GM12873 (cell line): ENCODE measurements around the gene CIPC.

Experiments
- CTCF ChIP-seq: IDR thresholded peaks from 2 replicates; pipeline ENCODE4 v1.5.1; 2012; ENCODE audit warnings: low read depth, mild to moderate bottlenecking, moderate library complexity, low read length, control low read depth; ENCODE audit not compliant: insufficient read depth; ENCODE audit errors: missing control alignments

Gene CIPC

DNA sequence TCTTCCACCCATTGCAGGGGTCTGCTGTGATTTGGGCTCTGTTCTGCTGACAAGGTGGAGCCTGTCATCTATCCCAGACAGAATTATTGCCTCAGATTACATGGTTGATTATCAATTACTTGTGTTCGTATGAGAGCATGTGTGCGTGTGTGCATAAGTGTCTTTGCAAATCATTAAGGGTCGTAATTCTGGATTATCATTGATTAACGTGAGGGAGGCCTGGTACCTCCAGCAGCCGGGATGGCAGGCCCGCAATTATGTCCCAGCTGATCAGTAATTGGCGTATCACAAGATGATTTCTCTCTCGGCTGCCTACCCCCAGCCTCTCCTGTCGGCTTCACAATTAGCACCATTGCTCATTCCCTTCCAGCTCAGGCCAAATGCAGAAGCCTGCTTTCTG is 39.9 kb upstream of the CIPC start:
- no peak for TF ChIP-seq CTCF

- TF ChIP-seq CTCF, result no peak
Measured at GRCh38 chr14:77058785-77059184, 39.3 kb upstream of the CIPC start.

DNA sequence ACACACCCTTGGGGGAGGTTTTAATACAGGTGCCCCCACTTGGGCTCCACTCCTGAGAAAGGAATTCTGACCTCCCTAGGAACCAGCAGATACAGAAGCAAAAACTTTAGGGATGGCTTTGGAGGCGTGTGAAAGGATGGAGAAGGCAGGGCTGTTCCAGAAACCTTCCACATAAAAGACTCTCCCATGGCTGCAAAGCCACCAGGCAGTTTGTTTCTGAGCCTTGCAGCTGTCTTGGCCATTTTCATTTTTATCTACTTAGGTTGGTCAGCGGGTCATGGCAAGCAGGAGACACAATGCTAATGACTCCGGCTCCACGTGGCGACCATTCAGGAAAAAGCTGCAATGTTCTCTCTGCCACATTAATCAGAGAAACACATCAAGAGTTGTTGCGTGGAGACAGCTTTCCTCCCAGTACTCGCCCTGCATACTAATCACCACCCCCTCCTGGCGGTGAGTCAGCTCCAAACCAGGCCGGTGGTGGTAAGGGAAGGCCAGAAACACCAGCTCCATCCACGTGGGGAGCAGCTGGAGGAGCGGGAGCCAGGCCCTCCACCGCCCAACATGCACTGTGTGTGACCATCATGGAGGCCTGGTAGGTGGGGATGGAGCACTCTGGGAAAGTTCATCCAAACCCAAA is 38.7 kb upstream of the CIPC start:
- TF ChIP-seq CTCF, result no peak

GRCh38 chr14:77061630-77062257 is 36.3 kb upstream of the CIPC start:
- no peak for TF ChIP-seq CTCF

- no peak for TF ChIP-seq CTCF
Measured at GRCh38 chr14:77062261-77062660, 35.8 kb upstream of the CIPC start.

DNA sequence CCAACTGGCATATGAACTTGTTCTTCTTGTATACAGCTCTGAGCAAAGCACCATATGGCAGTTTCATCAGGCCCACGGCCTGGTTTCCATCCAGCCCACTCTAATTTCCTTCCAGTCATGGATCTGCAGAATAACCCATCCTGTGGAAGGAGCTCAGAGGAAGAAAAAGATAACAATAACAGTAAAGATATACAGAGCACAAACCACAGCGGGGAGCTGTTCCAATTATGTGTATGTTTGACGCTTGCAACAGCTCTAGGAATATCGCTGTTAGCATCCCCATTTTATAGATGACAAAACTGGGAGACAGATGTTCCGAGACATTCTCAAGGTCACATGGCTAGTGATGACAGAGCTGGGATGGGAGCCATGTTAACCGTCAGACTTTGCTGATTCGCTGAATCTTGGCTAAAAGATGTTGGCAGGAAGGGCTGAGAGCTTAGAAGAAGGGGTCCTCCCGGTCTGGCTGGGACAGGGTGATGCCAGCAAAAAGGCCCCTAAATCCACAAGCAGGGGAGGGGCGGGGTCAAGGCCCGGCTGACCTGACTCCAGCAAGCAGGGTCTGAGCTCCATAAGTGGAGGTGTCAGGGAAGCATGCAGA is 34.4 kb upstream of the CIPC start:
- no peak for TF ChIP-seq CTCF

- TF ChIP-seq CTCF, result no peak
Measured at GRCh38 chr14:77064521-77065178, 33.4 kb upstream of the CIPC start.
